NCI-H2171 treated with DMSO at 0.1 percent for 48 hours (cell line): ENCODE data around the gene ADAMTSL5.

Source experiments
- DNase-seq: peaks from one replicate; lab custom pipeline; 2025; lab: John Stamatoyannopoulos, UW

ADAMTSL5 gene

GRCh38 chr19:1466018-1466460 lies 46.8 kb downstream of the ADAMTSL5 start:
- no peak for DNase-seq

GRCh38 chr19:1465191-1466016 lies 47.4 kb downstream of the ADAMTSL5 start:
- no peak for DNase-seq

- DNase-seq = no peak
Observed at GRCh38 chr19:1461862-1462261, 51.0 kb downstream of the ADAMTSL5 start.

GRCh38 chr19:1460033-1460995 lies 52.5 kb downstream of the ADAMTSL5 start:
- no peak for DNase-seq

- DNase-seq = no peak
Observed at GRCh38 chr19:1459479-1459878, 53.3 kb downstream of the ADAMTSL5 start.

- no peak for DNase-seq
Observed at GRCh38 chr19:1457892-1458291, 54.9 kb downstream of the ADAMTSL5 start.

- no peak for DNase-seq
Observed at GRCh38 chr19:1457031-1457739, 55.6 kb downstream of the ADAMTSL5 start.

GRCh38 chr19:1456121-1456900 lies 56.5 kb downstream of the ADAMTSL5 start:
- no peak for DNase-seq

GRCh38 chr19:1455336-1456120 lies 57.3 kb downstream of the ADAMTSL5 start:
- DNase-seq = peak; percentile 13
